GM10266 (cell line): ENCODE data around the gene MGRN1.

Source experiments
- DNase-seq: peaks from one replicate; pipeline ENCODE4 v3.0.0; 2012; ENCODE audit errors: extremely low spot score
- CTCF ChIP-seq: IDR thresholded peaks from 2 replicates; pipeline ENCODE4 v1.5.1; 2012; ENCODE audit warnings: mild to moderate bottlenecking, low read depth; ENCODE audit not compliant: control insufficient read depth, insufficient read depth; ENCODE audit errors: missing control alignments

The MGRN1 gene

GRCh38 chr16:4685292-4685691 is 60.7 kb downstream of the MGRN1 start:
- no peak for TF ChIP-seq CTCF

DNA sequence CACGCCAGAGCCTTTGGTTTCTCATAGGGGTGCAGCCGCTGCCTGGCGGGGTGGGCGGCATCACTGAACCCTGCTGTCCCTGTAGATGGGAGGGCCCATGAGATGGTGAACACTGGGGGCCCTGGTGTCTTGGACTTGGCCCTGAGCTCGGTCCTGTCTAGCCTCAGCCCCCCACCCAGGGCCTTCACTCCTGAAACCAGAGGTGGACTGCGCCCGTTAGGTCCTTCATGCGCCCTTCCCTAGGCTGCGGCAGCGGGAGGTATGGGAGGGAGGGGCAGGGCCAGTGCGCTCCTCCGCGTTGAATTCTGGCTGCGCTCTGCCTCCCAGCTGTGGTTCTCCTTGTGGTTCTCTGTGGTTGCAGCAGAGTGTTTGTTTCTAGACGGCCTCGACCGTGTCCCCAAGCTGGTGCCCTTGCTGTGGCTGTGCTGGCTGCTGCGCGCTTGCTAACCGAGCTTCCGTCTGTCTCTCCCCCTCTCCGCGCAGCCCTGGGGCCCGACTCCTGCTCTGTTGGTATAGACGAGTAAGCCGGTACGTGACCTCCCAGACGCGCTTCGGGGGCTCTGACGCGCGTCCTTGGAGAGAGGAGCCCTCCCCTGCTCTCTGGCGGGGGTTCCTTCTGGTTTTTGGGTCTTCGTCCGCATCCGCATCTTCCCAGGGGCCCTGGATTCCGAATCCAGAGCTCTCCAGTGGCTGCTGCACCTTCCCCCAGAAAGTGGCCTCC is 61.3 kb downstream of the MGRN1 start:
- TF ChIP-seq CTCF, result no peak
- DNase-seq, result no peak

More at GRCh38 chr16:4685292-4685691, 60.7 kb downstream of the MGRN1 start:
- DNase-seq, result no peak

- TF ChIP-seq CTCF, result no peak
Observed at GRCh38 chr16:4686497-4687210, 62.0 kb downstream of the MGRN1 start.

DNA sequence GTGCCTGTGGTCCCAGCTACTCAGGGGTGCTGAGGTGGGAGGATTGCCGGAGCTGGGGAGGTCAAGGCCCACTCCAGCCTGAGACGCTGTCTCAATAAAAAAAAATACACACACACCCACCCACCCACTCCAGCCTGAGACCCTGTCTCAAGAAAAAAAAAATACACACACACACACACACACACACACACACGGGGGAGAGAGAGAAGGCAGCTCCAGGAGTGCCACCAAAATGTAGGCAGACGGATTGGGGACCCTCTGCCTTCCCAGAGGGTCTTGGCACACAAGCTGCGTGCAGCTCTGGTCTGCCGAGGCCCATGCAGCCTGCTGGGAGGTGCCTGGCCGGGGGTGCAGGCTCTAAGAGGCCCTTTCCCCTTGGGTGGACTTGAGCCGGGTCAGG is 62.8 kb downstream of the MGRN1 start:
- no peak for TF ChIP-seq CTCF
- no peak for DNase-seq

More at GRCh38 chr16:4686497-4687210, 62.0 kb downstream of the MGRN1 start:
- DNase-seq, result no peak

DNA sequence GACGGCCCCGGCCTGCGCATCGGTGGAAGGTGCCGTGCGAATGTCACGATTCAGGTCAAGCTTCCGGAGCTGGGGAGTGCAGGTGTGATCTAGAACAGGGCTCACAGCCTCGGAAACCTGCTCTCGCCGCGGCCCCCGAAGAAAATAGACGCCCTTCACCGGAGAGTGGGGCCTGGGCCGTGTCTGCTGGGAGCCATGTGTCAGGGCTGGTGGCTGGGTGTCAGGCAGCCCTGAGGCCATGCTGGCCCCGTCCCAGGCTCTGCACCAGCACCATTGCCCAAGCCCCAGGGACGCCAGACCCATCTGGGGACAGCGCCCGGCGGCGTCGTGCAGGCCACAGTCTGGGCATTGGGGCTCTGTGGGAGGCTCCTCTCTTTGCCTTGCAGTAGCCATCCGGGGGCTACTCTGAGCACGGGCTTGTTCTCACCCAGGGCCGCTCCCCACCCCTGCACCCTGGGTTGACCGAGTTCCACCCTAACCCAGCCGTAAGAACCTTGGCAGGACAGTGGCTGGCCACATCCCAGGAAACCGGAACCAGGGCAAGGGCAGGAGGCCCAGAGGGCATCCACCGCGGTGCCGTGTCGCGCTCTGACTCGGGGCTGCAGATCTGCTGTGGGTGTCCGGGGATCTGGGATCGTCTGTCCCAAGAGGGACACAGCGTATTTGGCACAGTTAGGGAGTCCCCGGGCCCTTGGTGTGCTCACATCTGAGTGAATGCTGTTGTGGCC is 63.5 kb downstream of the MGRN1 start:
- TF ChIP-seq CTCF, result no peak
- DNase-seq, result no peak

GRCh38 chr16:4688674-4689045 is 64.0 kb downstream of the MGRN1 start:
- TF ChIP-seq CTCF, result no peak
- DNase-seq, result no peak
